ENCODE measurements around the gene RNF41.
"Not testable (repeated sequence)": the region's sequence is repeated elsewhere in the genome, so short reads cannot be mapped to it uniquely, and the experiment has no call there.

RNF41 gene

DNA sequence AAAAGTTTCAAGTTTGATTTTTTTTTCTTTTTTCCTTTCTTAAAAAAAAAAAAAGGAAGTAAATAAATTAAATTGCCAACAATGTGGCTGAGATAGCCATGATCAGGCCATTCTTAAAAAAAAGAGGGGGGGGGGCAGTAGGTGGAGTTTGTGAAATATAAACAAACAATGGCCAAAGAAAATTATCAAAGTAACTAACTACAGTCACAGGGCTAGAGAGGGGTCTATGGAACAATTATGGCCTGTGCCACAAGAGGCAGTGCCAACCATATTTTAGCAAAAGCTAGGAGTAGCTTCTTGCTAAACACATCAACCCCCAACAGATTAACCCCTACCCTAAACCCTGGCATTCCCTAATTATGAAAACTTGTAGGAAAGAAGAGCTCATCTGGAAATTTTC lies 16.3 kb downstream of the RNF41 start:
- peaks cover 50% of the 10 kb centered on the region for H3K36me3 ChIP-seq (ENCODE audit: insufficient read depth, low read length)
- H3K4me1 ChIP-seq (ENCODE audit: insufficient read depth, low read length): peaks cover 4% of the 10 kb centered on the region
- H3K4me3 ChIP-seq (ENCODE audit: low read depth in 1 of 2, low read length in 2 of 2): no peak overlapping the region
- H3K9me3 ChIP-seq (ENCODE audit: low read length): no peaks in the 10 kb centered on the region
- H3K9ac ChIP-seq (ENCODE audit: low read length): no peak overlapping the region
- H3K27ac ChIP-seq (ENCODE audit: low read depth, low read length): no peak overlapping the region
- no peaks in the 10 kb centered on the region for H3K27me3 ChIP-seq (ENCODE audit: control insufficient read depth in 1 of 2, insufficient read depth in 2 of 2, low read length in 2 of 2)

DNA sequence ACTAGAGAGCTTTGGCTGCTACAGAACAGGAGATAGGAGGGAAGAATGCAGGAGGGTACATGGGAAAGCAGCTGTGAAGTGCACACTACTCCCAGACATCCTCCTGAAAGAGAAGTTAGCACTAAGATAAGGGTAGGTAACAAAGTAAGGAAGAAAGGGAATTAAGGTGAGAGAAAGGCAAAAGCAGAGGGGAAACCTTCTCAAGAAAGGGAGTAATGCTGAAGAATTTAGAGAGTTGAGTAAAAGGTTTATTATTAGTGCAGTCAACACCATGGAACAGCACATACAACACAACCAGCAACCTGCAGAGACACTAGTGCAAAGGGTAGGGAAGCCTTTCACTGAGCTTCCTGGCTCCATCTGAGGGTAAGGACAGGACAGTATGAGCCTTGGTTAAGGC lies 17.4 kb downstream of the RNF41 start:
- no peak overlapping the region for H3K4me3 ChIP-seq (ENCODE audit: low read depth in 1 of 2, low read length in 2 of 2)
- H3K27me3 ChIP-seq (ENCODE audit: control insufficient read depth in 1 of 2, insufficient read depth in 2 of 2, low read length in 2 of 2): no peaks in the 10 kb centered on the region
- peaks cover 4% of the 10 kb centered on the region for H3K4me1 ChIP-seq (ENCODE audit: insufficient read depth, low read length)
- peaks cover 41% of the 10 kb centered on the region for H3K36me3 ChIP-seq (ENCODE audit: insufficient read depth, low read length)
- no peak overlapping the region for H3K9ac ChIP-seq (ENCODE audit: low read length)
- no peaks in the 10 kb centered on the region for H3K9me3 ChIP-seq (ENCODE audit: low read length)
- H3K27ac ChIP-seq (ENCODE audit: low read depth, low read length): no peak overlapping the region

GRCh38 chr12:56202838-56203237 lies 18.9 kb downstream of the RNF41 start:
- Histone ChIP-seq H3K27ac (ENCODE audit: low read depth, low read length) (no peak overlapping the region), H3K27me3 (ENCODE audit: control insufficient read depth in 1 of 2, insufficient read depth in 2 of 2, low read length in 2 of 2) (no peaks in the 10 kb centered on the region), H3K4me3 (ENCODE audit: low read depth in 1 of 2, low read length in 2 of 2) (no peak overlapping the region), H3K9me3 (ENCODE audit: low read length) (no peaks in the 10 kb centered on the region), H3K9ac (ENCODE audit: low read length) (no peak overlapping the region), H3K4me1 (ENCODE audit: insufficient read depth, low read length) (peaks cover 4% of the 10 kb centered on the region), H3K36me3 (ENCODE audit: insufficient read depth, low read length) (peaks cover 32% of the 10 kb centered on the region)

DNA sequence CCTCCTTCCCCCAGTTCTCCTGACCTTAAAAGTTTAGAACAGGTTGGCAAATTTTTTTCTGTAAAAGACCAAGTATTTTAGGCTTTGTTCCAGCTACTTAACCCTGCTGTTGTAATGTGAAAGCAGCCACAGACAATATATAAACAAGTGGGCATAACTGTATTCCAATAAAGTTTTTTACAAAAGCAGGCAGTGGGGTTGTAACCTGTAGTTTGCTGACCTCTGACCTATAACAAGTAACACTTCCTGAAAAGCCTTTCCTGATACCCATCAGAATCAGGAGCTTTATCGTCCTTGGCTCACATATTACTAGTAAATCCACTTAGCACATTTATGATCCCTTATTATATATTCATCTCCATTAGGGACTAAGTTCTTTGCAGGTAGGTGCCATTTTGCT lies 19.4 kb downstream of the RNF41 start:
- Histone ChIP-seq H3K9me3 (ENCODE audit: low read length) (no peaks in the 10 kb centered on the region), H3K4me3 (ENCODE audit: low read depth in 1 of 2, low read length in 2 of 2) (no peak overlapping the region), H3K4me1 (ENCODE audit: insufficient read depth, low read length) (peaks cover 4% of the 10 kb centered on the region), H3K36me3 (ENCODE audit: insufficient read depth, low read length) (peaks cover 27% of the 10 kb centered on the region), H3K27me3 (ENCODE audit: control insufficient read depth in 1 of 2, insufficient read depth in 2 of 2, low read length in 2 of 2) (no peaks in the 10 kb centered on the region), H3K9ac (ENCODE audit: low read length) (no peak overlapping the region), H3K27ac (ENCODE audit: low read depth, low read length) (no peak overlapping the region)

- Histone ChIP-seq H3K9ac (ENCODE audit: low read length) (no peak overlapping the region), H3K36me3 (ENCODE audit: insufficient read depth, low read length) (no peaks in the 10 kb centered on the region), H3K4me3 (ENCODE audit: low read depth in 1 of 2, low read length in 2 of 2) (no peak overlapping the region), H3K27ac (ENCODE audit: low read depth, low read length) (no peak overlapping the region), H3K27me3 (ENCODE audit: control insufficient read depth in 1 of 2, insufficient read depth in 2 of 2, low read length in 2 of 2) (no peaks in the 10 kb centered on the region), H3K4me1 (ENCODE audit: insufficient read depth, low read length) (peaks cover 4% of the 10 kb centered on the region), H3K9me3 (ENCODE audit: low read length) (no peaks in the 10 kb centered on the region)
Measured at GRCh38 chr12:56198836-56199235, 22.9 kb downstream of the RNF41 start.

GRCh38 chr12:56197921-56198635 lies 23.6 kb downstream of the RNF41 start:
- H3K9me3 ChIP-seq (ENCODE audit: low read length): no peaks in the 10 kb centered on the region
- H3K27ac ChIP-seq (ENCODE audit: low read depth, low read length): no peak overlapping the region
- no peaks in the 10 kb centered on the region for H3K27me3 ChIP-seq (ENCODE audit: control insufficient read depth in 1 of 2, insufficient read depth in 2 of 2, low read length in 2 of 2)
- peaks cover 7% of the 10 kb centered on the region for H3K4me1 ChIP-seq (ENCODE audit: insufficient read depth, low read length)
- H3K4me3 ChIP-seq (ENCODE audit: low read depth in 1 of 2, low read length in 2 of 2): no peak overlapping the region
- H3K9ac ChIP-seq (ENCODE audit: low read length): no peak overlapping the region
- H3K36me3 ChIP-seq (ENCODE audit: insufficient read depth, low read length): no peaks in the 10 kb centered on the region

DNA sequence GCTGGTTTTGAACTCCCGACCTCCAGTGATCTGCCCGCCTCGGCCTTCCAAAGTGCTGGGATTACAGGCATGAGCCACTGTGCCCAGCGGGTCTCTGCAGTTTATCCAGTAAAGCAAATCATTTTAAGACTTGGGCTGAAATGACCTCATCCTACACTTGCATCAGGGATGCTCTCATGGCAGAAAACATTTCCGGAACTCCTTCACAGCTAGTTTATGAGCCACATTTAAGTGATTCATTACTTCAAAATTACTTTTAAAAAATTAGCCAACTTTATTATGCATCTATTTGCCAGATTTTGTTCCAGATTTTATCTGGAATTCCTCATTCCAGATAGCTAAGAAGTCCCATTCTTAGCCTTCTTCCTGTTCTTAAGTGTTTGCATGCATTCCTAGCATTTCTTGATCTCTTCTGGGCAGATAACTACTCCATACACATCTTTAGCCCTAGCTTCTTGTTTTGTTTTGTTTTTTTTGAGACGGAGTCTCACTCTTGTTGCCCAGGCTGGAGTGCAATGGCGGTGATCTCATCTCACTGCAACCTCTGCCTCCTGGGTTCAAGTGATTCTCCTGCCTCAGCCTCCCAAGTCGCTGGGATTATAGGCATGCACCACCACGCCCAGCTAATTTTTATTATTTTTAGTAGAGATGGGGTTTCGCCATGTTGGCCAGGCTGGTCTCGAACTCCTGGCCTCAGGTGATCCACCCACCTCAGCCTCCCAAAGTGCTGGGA lies 24.7 kb downstream of the RNF41 start:
- not testable (repeated sequence) for H3K27me3 ChIP-seq (ENCODE audit: control insufficient read depth in 1 of 2, insufficient read depth in 2 of 2, low read length in 2 of 2); H3K4me3 ChIP-seq (ENCODE audit: low read depth in 1 of 2, low read length in 2 of 2); H3K36me3 ChIP-seq (ENCODE audit: insufficient read depth, low read length); H3K4me1 ChIP-seq (ENCODE audit: insufficient read depth, low read length); H3K9ac ChIP-seq (ENCODE audit: low read length); H3K9me3 ChIP-seq (ENCODE audit: low read length); H3K27ac ChIP-seq (ENCODE audit: low read depth, low read length)

GRCh38 chr12:56193025-56193578 lies 28.6 kb downstream of the RNF41 start:
- Histone ChIP-seq H3K4me3 (ENCODE audit: low read depth in 1 of 2, low read length in 2 of 2) (no peak overlapping the region), H3K36me3 (ENCODE audit: insufficient read depth, low read length) (no peaks in the 10 kb centered on the region), H3K9me3 (ENCODE audit: low read length) (no peaks in the 10 kb centered on the region), H3K27ac (ENCODE audit: low read depth, low read length) (no peak overlapping the region), H3K9ac (ENCODE audit: low read length) (no peak overlapping the region), H3K4me1 (ENCODE audit: insufficient read depth, low read length) (peaks cover 7% of the 10 kb centered on the region), H3K27me3 (ENCODE audit: control insufficient read depth in 1 of 2, insufficient read depth in 2 of 2, low read length in 2 of 2) (no peaks in the 10 kb centered on the region)

DNA sequence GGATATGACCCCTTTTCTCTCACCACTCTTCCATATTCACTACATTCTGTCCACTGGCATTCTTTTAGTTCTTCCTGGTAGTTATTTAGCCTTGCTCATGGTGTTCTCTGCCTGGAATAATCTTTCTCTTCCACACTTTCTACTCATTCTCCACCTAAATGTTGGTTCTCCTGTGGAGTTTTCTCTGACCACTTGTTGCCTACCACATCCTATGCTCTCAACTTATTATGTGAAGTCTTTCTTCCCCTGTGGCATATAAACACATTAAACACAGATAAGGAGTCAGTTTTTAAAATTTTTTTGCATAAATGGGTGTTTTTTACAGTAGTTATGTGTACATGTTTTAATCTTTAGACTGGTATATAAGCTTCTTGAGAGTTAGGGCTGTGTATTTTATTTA lies 29.1 kb downstream of the RNF41 start:
- H3K4me3 ChIP-seq (ENCODE audit: low read depth in 1 of 2, low read length in 2 of 2): no peak overlapping the region
- H3K4me1 ChIP-seq (ENCODE audit: insufficient read depth, low read length): peaks cover 13% of the 10 kb centered on the region
- H3K9me3 ChIP-seq (ENCODE audit: low read length): no peaks in the 10 kb centered on the region
- H3K9ac ChIP-seq (ENCODE audit: low read length): no peak overlapping the region
- no peaks in the 10 kb centered on the region for H3K27me3 ChIP-seq (ENCODE audit: control insufficient read depth in 1 of 2, insufficient read depth in 2 of 2, low read length in 2 of 2)
- no peak overlapping the region for H3K27ac ChIP-seq (ENCODE audit: low read depth, low read length)
- H3K36me3 ChIP-seq (ENCODE audit: insufficient read depth, low read length): no peaks in the 10 kb centered on the region

DNA sequence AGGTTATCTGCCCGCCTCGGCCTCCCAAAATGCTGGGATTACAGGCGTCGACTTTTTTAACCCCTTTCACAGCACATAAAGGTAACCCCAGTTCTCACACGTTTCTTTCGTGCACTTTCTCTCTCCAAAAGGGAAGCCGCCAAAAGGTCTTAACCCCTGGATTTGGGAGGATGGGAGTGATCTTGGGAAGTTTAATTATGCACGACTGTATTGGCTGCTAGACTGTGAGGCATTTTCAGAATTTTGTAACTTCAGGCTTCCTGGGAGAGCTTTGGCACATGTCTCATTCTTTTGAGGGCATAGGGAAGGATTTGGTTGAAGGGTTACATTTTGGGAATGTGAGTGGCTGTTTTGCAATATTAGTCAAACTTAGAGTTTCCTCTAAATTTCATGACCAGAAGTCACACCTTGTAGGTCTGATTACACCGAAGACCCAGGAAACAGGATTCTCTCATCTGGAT lies 31.0 kb downstream of the RNF41 start:
- Histone ChIP-seq H3K27ac (ENCODE audit: low read depth, low read length) (peak overlapping the region; percentile 84), H3K27me3 (ENCODE audit: control insufficient read depth in 1 of 2, insufficient read depth in 2 of 2, low read length in 2 of 2) (no peaks in the 10 kb centered on the region), H3K4me1 (ENCODE audit: insufficient read depth, low read length) (peaks cover 18% of the 10 kb centered on the region), H3K9me3 (ENCODE audit: low read length) (no peaks in the 10 kb centered on the region), H3K36me3 (ENCODE audit: insufficient read depth, low read length) (peaks cover 9% of the 10 kb centered on the region), H3K4me3 (ENCODE audit: low read depth in 1 of 2, low read length in 2 of 2) (peak overlapping the region; percentile 70 to 97), H3K9ac (ENCODE audit: low read length) (peak overlapping the region; percentile 99)

DNA sequence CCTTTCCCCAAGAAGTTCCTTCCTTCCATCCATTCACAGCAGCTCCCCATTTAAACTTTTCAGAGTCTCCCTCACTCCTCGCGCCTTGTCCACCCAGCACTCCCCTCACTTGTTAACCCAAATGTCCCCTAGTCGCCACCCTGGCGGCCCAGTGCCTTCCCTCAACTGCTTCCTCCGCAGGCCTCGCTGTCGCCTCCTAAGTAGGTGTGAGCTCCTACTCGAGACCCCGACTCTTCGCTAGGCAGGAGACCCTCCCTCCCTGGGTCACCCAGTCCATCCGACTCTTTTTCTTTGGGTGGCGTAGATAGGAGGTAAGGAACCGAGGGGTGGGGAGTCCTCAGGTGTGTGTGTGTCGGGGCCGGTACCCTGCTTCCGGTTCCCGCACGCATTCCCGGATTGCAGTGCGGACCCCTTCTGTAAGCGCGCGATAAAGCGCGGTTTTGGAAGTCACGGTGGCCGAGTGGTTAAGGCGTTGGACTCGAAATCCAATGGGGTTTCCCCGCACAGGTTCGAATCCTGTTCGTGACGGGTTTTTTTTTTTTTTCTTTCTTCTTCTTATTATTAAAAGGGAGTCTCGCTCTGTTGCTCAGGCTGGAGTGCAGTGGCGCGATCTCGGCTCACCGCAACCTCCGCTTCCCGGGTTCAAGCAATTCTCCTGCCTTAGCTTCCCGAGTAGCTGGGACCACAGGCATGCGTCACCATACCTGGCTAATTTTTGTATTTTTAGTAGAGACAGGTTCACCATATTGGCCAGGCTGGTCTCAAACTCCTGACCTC lies 31.6 kb downstream of the RNF41 start:
- H3K27ac ChIP-seq (ENCODE audit: low read depth, low read length): peak overlapping the region; percentile 84
- H3K27me3 ChIP-seq (ENCODE audit: control insufficient read depth in 1 of 2, insufficient read depth in 2 of 2, low read length in 2 of 2): no peaks in the 10 kb centered on the region
- H3K4me3 ChIP-seq (ENCODE audit: low read depth in 1 of 2, low read length in 2 of 2): peak overlapping the region; percentile 70 to 97
- H3K9me3 ChIP-seq (ENCODE audit: low read length): no peaks in the 10 kb centered on the region
- H3K4me1 ChIP-seq (ENCODE audit: insufficient read depth, low read length): peaks cover 18% of the 10 kb centered on the region
- H3K9ac ChIP-seq (ENCODE audit: low read length): peak overlapping the region; percentile 99
- H3K36me3 ChIP-seq (ENCODE audit: insufficient read depth, low read length): peaks cover 14% of the 10 kb centered on the region

Measured in muscle layer of colon (tissue), 2 donors.